ENCODE measurements around the gene MAP3K6. TPM values are rescaled to one million over a fixed set of nuclear protein-coding genes. Genes with fewer than 3 reads are reported as not detected.
A peak's percentile ranks its signal among the peaks of the same experiment; 100 is the strongest.

Gene MAP3K6
- total RNA-seq, 1 donor from 2014 or later, result 12.1 TPM

DNA sequence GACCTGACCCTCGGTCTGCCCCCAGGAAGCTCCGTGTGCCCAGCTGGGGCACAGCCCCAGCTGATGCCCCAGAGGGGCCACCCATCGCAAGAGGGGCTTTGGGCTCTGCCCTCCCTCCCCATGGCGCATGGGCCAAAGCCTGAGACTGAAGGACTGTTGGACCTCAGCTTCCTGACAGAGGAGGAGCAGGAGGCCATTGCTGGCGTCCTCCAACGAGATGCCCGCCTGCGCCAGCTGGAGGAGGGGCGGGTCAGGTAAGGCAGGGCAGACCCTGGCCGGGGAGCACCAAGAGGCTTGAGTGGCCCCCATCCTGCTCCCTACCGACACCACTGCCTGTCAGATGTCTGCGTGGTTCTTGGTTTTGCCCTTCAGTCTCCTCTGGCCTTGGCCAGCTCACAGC, 21.5 kb downstream of the MAP3K6 start:
- TF ChIP-seq, protein P1, sequence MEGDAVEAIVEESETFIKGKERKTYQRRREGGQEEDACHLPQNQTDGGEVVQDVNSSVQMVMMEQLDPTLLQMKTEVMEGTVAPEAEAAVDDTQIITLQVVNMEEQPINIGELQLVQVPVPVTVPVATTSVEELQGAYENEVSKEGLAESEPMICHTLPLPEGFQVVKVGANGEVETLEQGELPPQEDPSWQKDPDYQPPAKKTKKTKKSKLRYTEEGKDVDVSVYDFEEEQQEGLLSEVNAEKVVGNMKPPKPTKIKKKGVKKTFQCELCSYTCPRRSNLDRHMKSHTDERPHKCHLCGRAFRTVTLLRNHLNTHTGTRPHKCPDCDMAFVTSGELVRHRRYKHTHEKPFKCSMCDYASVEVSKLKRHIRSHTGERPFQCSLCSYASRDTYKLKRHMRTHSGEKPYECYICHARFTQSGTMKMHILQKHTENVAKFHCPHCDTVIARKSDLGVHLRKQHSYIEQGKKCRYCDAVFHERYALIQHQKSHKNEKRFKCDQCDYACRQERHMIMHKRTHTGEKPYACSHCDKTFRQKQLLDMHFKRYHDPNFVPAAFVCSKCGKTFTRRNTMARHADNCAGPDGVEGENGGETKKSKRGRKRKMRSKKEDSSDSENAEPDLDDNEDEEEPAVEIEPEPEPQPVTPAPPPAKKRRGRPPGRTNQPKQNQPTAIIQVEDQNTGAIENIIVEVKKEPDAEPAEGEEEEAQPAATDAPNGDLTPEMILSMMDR (IDR thresholded peaks at IDR 0.05; ENCODE audit: insufficient read depth, low read length, severe bottlenecking), result no peak
- Histone ChIP-seq H3K4me3 (ENCODE audit: low read depth, low read length) (no peak overlapping the region), H3K36me3 (ENCODE audit: control insufficient read depth, insufficient read depth, low read length) (peaks cover 25% of the 10 kb centered on the region), H3K27me3 (ENCODE audit: control insufficient read depth, insufficient read depth, low read length) (no peaks in the 10 kb centered on the region)
- DNase-seq (ENCODE audit: low read depth) (no peak), FAIRE-seq (no peak)

DNA sequence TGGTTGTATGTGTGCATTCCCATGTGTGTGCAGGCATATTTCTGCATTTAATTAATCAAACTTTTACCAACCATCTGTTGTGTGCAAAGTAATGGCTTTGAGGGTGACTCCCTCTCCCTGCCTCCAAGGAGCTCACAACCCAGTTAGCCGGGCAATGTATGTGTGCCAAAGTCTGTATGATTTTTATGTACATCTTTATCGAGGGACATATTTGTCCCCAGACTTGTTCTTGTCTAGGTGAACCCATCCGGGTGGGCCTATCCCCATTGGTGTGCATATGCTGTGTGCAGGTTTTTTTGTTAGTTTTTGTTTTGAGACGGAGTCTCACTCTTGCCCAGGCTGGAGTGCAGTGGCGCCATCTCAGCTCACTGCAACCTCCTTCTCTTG, 23.1 kb downstream of the MAP3K6 start:
- Histone ChIP-seq H3K4me3 (ENCODE audit: low read depth, low read length) (peak overlapping the region; percentile 69), H3K36me3 (ENCODE audit: control insufficient read depth, insufficient read depth, low read length) (peaks cover 17% of the 10 kb centered on the region), H3K27me3 (ENCODE audit: control insufficient read depth, insufficient read depth, low read length) (no peaks in the 10 kb centered on the region)
- TF ChIP-seq, protein P1 (IDR thresholded peaks at IDR 0.05; ENCODE audit: insufficient read depth, low read length, severe bottlenecking), result no peak
- DNase-seq (ENCODE audit: low read depth), result no peak
- FAIRE-seq, result no peak

DNA sequence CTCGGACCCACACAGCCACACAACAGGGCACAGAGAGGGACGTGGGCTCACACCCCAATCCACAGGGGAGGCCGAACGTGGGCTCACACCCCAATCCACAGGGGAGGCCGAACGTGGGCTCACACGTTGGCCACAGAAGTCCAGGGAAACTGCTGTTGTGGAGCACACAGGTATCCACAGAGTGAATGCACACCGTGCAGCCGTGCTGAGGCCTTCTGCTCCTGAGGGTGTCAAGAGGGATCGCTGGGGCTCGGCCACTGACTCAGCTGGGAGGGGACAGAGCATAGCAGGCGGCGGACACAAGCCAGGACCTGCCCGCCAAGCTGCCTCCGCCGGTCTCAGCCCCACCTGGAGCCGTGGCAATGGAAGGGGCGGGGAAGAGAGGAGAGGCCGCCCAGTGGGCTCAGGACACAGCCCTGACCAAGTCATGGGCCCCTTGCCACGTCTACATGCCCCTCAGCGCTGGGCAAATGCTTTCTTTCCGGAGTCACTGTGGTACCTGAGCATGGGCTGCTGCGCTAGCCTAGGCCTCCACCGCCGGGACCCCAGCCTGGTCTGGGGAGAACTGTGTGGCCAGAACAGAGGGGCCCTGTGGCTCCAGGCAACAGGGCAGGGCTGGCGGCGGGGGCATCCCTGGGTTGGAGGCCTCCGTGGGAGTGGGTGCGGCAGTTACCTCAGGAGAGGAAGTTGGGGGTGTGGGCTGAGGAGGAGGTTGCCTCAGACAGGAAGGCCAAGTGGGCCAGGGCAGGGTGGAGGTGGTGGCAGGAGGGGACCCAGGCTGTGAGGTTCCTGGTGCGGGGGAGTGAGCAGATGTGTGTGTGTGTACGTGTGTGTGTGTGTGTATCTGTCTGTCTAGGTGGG, 23.8 kb downstream of the MAP3K6 start:
- FAIRE-seq (no peak), DNase-seq (ENCODE audit: low read depth) (peak; percentile 95)
- no peaks in the 10 kb centered on the region for H3K27me3 ChIP-seq (ENCODE audit: control insufficient read depth, insufficient read depth, low read length)
- TF ChIP-seq, protein P1 (IDR thresholded peaks at IDR 0.05; ENCODE audit: insufficient read depth, low read length, severe bottlenecking), result no peak
- H3K4me3 ChIP-seq (ENCODE audit: low read depth, low read length), result peak overlapping the region; percentile 69
- H3K36me3 ChIP-seq (ENCODE audit: control insufficient read depth, insufficient read depth, low read length), result peaks cover 16% of the 10 kb centered on the region

DNA sequence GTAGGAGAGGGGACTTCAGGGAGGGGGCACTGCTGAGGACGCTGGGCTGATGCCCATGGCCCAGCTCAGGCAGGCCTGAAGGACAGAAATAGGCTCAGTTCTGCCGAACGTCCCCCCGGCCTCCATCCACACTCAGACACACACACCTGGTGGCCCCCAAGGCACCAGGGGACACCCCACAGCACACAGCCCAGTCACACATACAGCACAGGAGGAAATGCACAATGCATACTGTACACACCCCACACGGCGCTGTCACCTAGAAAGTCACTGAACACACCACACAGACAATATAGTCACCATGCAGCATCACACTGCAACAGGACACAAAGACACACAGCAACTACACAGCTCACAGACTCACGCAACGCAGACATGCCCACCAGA, 24.4 kb downstream of the MAP3K6 start:
- TF ChIP-seq, protein P1 (IDR thresholded peaks at IDR 0.05; ENCODE audit: insufficient read depth, low read length, severe bottlenecking), result no peak
- DNase-seq (ENCODE audit: low read depth) (no peak), FAIRE-seq (no peak)
- H3K4me3 ChIP-seq (ENCODE audit: low read depth, low read length), result peak overlapping the region; percentile 69
- H3K27me3 ChIP-seq (ENCODE audit: control insufficient read depth, insufficient read depth, low read length), result no peaks in the 10 kb centered on the region
- peaks cover 13% of the 10 kb centered on the region for H3K36me3 ChIP-seq (ENCODE audit: control insufficient read depth, insufficient read depth, low read length)

DNA sequence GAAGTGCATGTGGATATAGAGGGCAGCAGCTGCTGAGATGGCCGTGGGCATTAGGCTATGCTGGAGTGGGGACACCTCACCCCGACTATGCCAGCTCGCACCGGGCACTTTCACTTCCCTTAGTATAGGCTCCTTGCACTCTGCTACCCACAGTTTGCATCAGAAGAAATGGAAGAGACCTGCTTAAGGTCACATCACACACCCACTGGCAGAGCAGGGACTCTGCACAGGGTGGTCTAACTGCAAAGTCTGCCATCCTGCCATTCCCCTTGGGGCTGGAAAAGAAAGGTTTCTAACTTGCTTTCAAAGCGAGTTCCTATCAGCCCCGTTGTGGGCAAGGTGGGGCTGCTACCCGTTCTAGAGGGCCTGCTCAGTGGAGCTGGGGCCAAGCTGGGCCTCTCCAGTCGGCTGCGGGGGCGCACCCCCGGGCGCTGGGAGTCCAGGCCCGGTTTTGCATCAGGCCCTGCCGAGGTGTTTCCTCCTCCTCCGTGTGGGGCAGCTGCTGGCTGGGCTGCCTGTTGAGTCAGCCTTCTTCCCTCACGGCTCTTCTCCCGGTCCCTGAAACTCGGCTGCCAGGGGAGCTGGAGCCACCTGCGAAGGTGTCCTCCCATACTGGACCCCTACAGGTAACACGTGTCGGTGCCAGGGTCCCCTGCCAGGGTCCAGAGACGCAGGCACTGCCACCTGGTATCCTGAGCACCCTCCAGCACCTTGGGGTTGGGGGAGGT, 25.1 kb downstream of the MAP3K6 start, which contains the start of gene SYTL1:
Gene SYTL1 (plus strand): TSS at position 498 of the 728 bp plus-strand sequence. CDS start 3,313 bp downstream, outside the sequence.
- Histone ChIP-seq H3K36me3 (ENCODE audit: control insufficient read depth, insufficient read depth, low read length) (peaks cover 15% of the 10 kb centered on the region), H3K27me3 (ENCODE audit: control insufficient read depth, insufficient read depth, low read length) (no peaks in the 10 kb centered on the region), H3K4me3 (ENCODE audit: low read depth, low read length) (peak within 1 kb of the TSS; percentile 69)
- TF ChIP-seq, protein P1 (IDR thresholded peaks at IDR 0.05; ENCODE audit: insufficient read depth, low read length, severe bottlenecking), result no peak
- FAIRE-seq (no peak), DNase-seq (ENCODE audit: low read depth) (peak; percentile 75)

All from bronchial epithelial cell (primary cell).